T follicular helper cell (primary cell): ENCODE data around the gene ILRUN.
"Not testable (repeated sequence)": the region's sequence is repeated elsewhere in the genome, so short reads cannot be mapped to it uniquely, and the experiment has no call there.

Experiments
- DNase-seq: peaks from one replicate; pipeline ENCODE4 v3.0.0-alpha.2; 2020; ENCODE audit warnings: low read depth
- total RNA-seq, 2 experiments: gene quantifications; one replicate each; lab custom pipeline; 2026; lab: John Stamatoyannopoulos, UW

The ILRUN gene
- 136 to 178 reads per million in 2 experiments for total RNA-seq

DNA sequence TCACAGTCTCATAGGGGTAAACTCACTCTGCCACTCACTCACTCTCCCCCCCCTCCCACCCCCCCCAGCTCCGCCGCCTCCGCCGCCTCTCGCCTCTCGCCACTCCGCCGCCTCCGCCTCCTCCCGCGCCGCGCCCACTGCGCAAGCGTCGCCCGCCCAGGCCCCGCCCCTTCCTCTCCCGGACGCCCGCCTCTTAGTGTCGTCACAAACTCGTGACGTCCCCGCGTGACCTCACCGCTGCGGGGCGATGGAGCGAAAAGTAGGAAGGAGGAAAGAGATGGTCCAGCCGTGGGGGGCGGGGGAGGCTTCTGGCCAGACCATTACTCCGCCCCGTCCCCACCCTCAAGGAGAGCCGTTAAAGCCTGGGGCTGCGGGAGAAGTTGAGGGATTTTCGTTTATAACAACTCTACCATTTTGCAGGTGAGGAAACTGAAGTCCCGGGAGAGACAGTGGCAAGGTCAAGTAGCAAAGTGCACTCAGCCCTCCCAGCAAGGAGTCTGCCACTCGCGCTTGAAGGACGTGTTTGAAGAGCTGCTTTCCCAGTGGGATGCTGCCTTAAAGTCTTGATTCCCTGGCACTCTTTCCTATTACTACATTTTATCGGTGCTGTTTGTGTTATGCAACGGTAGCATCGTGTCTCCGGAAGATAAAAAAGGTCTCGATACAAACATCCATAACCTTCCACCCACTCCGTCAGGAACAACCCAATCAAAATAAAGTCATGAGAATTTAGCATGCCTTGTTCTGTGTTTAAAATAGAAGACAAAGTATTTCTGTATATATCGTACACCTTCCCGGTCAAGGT, at the start of gene ILRUN:
ILRUN (minus strand) TSS at position 29 of the 805 bp plus-strand sequence. CDS start 164 bp downstream, outside the sequence.
- peak; percentile 95 for DNase-seq

DNA sequence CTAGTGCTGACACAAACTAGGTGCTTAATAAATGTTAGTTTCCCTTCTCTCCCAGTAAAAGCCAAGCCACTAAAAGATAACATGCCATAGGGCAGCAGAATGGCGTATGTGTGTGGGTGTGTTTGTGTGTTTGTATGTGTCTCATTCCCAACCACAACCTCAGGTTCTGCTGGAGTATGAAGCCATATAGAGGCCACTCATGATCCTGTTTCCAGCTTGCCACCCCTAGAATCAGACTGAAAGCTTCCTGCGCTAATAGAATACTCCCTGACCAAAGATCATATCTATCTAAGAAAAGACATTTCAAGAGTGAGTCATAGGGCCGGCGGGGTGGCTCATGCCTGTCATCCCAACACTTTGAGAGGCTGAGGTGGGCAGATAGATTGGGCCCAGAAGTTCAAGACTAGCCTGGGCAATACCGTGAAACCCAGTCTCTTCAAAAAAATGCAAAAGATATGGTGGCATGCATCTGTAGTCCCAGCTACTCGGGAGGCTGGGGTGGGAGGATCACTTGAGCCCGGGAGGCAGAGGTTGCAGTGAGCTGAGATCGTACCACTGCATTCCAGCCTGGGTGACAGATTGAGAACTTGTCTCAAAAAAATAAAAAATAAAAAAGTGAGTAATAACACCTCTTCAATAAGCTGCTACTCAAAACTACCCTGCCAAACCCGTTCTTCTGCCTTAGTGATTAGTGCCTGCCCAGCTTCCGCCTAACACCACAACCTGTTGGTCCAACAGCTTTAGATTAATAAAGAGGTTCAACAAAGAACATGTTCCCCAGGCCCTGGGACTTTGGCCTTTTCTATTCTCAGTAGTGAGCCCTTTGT, 48.9 kb upstream of the ILRUN start:
- DNase-seq, result no peak

DNA sequence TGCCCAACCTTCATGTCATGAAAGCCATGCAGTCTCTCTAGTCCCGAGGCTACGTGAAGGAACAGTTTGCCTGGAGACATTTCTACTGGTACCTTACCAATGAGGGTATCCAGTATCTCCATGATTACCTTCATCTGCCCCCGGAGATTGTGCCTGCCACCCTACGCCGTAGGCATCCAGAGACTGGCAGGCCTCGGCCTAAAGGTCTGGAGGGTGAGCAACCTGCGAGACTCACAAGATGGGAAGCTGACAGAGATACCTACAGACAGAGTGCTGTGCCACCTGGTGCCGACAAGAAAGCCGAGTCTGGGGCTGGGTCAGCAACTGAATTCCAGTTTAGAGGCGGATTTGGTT, 47.7 kb upstream of the ILRUN start:
- DNase-seq, result not testable (repeated sequence)

GRCh38 chr6:34743625-34744293, 47.2 kb upstream of the ILRUN start:
- no peak for DNase-seq

- DNase-seq, result no peak
These were observed 45.5 kb upstream of the ILRUN start for GRCh38 chr6:34742094-34742493.

GRCh38 chr6:34736823-34737222, 40.3 kb upstream of the ILRUN start:
- no peak for DNase-seq

DNA sequence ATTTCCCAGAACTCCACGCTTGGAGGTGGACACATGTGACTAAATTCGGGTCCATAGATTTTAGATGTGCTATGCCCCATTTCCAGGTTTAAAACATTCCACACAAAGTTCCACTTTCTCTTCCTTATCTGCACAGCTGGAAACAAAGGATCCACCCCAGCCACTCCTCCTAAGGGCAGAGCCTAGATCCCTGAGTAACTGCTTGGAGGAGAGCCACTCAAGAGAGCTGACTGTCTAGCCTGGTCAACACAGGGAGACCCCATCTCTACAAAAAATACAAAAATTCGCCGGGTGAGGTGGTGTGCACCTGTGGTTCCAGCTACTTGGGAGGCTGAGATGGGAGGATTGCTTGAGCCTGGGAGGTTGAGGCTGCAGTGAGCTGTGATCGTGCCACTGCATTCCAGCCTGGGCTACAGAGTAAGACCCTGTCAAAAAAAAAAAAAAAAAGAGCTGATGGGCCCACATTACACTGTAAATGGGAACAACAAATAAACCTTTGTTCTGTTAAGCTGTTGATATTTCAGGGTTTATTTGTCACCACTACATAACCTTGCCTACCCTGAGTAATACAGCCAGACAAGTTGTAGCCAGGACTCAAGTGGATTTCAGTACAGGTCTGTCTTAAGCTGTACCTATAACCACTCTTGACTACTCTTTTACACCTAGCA, 35.0 kb upstream of the ILRUN start:
- DNase-seq, result no peak

- no peak for DNase-seq
These were observed 33.3 kb upstream of the ILRUN start for GRCh38 chr6:34729631-34730470.

GRCh38 chr6:34726055-34726454, 29.5 kb upstream of the ILRUN start:
- DNase-seq, result no peak

DNA sequence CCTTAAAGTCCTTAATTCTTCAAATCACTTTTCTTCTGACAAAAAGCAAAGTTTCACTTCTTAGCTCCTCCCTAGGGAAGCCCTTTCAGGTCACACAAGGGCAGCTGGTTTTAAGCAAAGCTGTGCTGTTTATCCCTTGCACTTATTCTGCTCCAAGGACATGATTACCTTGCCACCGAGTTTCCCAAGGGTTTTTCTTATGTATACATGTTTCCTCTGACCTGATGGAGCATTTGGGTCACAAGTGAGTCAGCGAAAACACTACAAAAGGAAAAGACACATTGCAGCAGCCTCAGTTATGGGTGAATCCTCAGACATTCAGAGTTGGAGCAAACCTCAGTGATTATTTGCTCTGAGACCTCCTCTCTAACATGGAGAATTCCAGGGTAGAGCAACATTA, 26.6 kb upstream of the ILRUN start:
- DNase-seq, result no peak

- no peak for DNase-seq
These were observed 25.9 kb upstream of the ILRUN start for GRCh38 chr6:34722451-34722850.

GRCh38 chr6:34720160-34720559, 23.6 kb upstream of the ILRUN start:
- DNase-seq, result not testable (repeated sequence)

- DNase-seq, result not testable (repeated sequence)
These were observed 23.1 kb upstream of the ILRUN start for GRCh38 chr6:34719646-34720045.

DNA sequence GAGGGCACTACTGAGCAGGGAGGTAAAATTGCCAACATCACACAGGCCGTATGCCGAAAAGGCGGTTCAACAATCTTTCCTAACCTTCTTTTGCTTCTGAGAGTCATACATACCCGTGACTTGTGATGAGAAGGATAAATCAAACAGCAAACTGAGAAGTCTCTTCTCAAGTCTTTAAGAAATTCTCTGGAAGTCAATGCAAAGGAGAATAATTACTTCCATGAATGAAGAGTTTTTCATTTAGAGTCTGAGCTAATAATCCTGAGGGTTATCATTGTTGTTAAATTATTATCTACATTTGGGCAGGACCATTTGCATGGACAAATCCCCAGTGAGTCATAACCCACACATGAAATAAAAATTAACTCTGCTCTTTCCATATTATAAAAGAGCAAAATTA, 22.4 kb upstream of the ILRUN start:
- DNase-seq, result no peak

DNA sequence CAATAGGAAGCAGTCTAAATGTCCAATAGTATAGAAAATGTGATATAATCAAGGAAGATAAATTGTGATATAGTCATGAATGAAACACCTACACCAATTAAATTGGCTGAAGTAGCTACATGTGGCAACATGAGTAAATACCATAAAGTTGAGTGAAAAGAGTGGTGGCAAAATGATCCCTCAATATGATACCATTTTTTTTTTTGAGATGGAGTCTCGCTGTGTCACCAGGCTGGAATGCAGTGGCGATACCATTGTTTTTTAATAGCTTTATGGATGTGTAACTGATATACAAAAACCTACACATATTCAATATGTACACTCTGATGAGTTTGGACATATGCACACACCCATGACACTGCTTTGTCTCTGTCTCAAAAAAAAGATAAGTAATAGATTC, 20.9 kb upstream of the ILRUN start:
- DNase-seq, result no peak

- no peak for DNase-seq
These were observed 18.1 kb upstream of the ILRUN start for GRCh38 chr6:34714663-34715062.

DNA sequence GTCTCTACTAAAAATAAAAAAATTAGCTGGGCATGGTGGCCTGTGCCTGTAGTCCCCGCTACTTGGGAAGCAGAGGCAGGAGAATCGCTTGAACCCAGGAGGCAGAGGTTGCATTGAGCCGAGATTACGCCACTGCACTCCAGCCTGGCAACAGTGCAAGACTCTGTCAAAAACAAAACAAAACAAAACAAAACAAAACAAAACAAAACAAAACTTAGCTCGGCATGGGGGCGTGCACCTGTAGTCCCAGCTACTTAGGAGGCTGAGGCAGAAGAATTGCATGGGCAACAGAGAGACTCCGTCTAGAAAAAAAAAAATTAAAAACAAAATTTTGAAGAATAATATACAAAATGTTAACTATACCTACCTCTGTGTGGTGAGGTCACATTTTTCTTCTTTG, 16.3 kb upstream of the ILRUN start:
- DNase-seq, result not testable (repeated sequence)

DNA sequence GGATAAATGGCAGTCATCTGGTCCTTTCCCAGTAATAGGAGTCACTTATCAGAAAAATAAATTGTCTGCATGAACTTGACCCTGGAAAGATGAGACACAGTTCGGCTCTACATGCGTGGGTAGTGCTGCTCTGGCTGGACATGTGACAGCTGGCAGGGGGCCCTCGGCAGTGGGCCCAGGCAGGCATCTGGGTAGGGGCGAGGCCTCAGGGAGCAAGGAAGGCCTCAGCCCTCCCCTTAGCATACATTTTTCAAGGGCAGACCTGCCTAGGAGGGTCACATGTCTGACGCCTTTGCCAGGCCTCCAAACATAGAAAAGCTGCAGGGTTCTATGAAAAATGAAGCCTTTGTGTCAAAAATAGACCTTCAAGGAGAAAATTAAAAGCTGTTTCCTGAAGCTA, 12.8 kb upstream of the ILRUN start:
- no peak for DNase-seq

DNA sequence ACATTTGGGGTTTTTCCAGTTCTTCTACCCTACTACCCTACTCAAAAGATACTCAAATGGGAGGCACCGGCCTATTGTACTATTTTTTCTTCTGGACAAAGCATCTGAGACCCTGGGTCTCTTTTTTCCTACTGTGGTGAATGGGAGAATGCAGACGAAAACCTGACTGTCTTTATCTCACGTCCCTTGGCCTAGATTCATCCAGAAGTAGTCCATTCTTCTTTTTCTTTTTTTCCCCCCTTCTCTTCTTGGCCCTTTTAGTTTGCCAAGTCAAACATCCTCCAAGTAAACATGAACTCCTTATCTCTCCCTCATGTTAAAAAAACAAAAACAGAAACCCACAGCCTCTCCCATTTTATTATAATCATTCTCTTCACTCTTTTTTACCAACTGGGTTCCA, 8.7 kb upstream of the ILRUN start:
- DNase-seq, result no peak

- DNase-seq, result no peak
These were observed 4.6 kb upstream of the ILRUN start for GRCh38 chr6:34701199-34701598.

GRCh38 chr6:34697904-34698559, 1.5 kb upstream of the ILRUN start:
- no peak for DNase-seq
